Daoy (cell line): ENCODE results near the gene UBASH3B. TPM values are rescaled to one million over a fixed set of nuclear protein-coding genes. Genes with fewer than 3 reads are reported as not detected.

Source experiments
- DNase-seq: peaks from one replicate; pipeline ENCODE4 v3.0.0-alpha.2; 2015; ENCODE audit warnings: low read depth
- total RNA-seq: library from RNA; depleted of rRNA; stranded (reverse); fragments of >200 nt; shearing (Covaris generic); gene quantifications from 2 replicates; pipeline ENCODE4 v1.2.3, GENCODE V29; 2014

UBASH3B gene
- total RNA-seq, 1 experiment from 2014 or later, result under 0.01 TPM

GRCh38 chr11:122646549-122647340, 8.8 kb upstream of the UBASH3B start:
- DNase-seq, result no peak

GRCh38 chr11:122647736-122648275, 7.7 kb upstream of the UBASH3B start:
- DNase-seq, result no peak

- no peak for DNase-seq
Measured at GRCh38 chr11:122649116-122649515, 6.4 kb upstream of the UBASH3B start.

GRCh38 chr11:122650619-122651018, 4.9 kb upstream of the UBASH3B start:
- no peak for DNase-seq

- no peak for DNase-seq
Measured at GRCh38 chr11:122652495-122652894, 3.0 kb upstream of the UBASH3B start.

- no peak for DNase-seq
Measured at GRCh38 chr11:122653916-122654585, 1.5 kb upstream of the UBASH3B start.

GRCh38 chr11:122656073-122656630, 630 bp downstream of the UBASH3B start:
- no peak for DNase-seq

GRCh38 chr11:122656631-122657101, 1.1 kb downstream of the UBASH3B start:
- no peak for DNase-seq

GRCh38 chr11:122659676-122660554, 4.4 kb downstream of the UBASH3B start:
- DNase-seq, result no peak

- no peak for DNase-seq
Measured at GRCh38 chr11:122661182-122661945, 5.8 kb downstream of the UBASH3B start.

GRCh38 chr11:122663056-122663740, 7.7 kb downstream of the UBASH3B start:
- no peak for DNase-seq

GRCh38 chr11:122663764-122664163, 8.2 kb downstream of the UBASH3B start:
- no peak for DNase-seq

- no peak for DNase-seq
Measured at GRCh38 chr11:122664188-122664587, 8.7 kb downstream of the UBASH3B start.

GRCh38 chr11:122665861-122666260, 10.3 kb downstream of the UBASH3B start:
- no peak for DNase-seq

- no peak for DNase-seq
Measured at GRCh38 chr11:122666743-122667142, 11.2 kb downstream of the UBASH3B start.

- no peak for DNase-seq
Measured at GRCh38 chr11:122668562-122669090, 13.1 kb downstream of the UBASH3B start.

- DNase-seq, result no peak
Measured at GRCh38 chr11:122670131-122670530, 14.6 kb downstream of the UBASH3B start.

GRCh38 chr11:122671400-122671891, 15.9 kb downstream of the UBASH3B start:
- DNase-seq, result no peak

- no peak for DNase-seq
Measured at GRCh38 chr11:122672892-122673291, 17.4 kb downstream of the UBASH3B start.

- no peak for DNase-seq
Measured at GRCh38 chr11:122673701-122674100, 18.2 kb downstream of the UBASH3B start.
